IPS-11a (cell line): ENCODE results near the gene NOTCH1.

Experiments
- H3K4me3 ChIP-seq: one replicate; pipeline ENCODE4 v1.5.1; 2013; ENCODE audit warnings: low read depth, low read length, control low read depth

The NOTCH1 gene

DNA sequence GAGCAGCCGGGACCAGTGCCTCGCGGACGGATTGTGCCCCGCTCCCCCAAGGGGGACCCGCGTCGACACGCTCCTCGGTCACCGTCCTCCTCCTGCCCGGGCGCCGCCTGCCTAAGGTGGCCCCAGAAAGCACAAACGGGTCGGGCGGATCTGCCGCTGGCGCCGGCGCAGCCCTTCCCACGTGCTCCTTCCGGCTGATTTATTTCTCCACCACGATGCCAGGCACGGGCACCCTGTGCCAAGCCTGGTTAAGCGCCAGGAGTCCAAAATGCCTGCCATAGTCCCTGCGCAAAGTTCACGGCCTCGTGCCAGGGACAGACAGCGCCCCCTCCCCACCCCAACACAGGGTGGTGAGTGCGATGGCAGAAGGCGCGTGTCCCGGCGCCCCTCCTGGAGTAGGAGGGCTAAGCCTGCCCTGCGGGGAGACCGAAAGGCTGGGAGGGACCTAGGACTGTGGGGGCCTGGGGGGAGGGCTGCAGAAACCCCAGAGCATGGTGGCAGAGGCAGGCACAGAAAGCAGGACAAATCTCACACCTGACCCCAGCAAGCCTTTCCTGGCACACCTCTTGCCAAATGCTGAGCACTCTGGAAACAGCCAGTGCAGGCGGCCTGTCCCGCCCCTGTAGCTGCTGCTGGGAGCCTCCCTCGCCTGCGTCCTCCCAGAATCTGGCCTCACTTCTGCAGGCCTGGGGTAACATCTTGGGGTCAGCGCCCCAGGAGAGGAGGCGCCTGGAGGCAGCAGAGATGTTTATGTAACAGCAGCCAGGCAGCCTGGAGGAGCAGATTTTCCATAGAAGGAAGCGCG lies 1.1 kb upstream of the NOTCH1 start:
- peak overlapping the region; percentile 30 for H3K4me3 ChIP-seq

DNA sequence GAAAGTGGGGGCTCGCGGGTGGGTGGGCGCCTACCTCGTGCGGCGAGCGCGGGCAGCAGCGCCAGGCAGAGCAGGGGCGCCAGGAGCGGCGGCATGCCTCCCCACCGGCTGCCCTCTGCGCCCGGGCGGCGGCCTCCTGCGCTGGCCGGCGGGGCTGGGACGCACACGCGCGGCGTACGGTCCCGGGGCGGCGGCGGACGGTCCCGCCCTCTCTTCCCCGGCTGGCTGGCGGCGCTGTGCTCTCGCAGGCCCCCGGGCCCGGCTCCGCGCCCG lies 220 bp downstream of the NOTCH1 start:
- H3K4me3 ChIP-seq: peak overlapping the region; percentile 73

DNA sequence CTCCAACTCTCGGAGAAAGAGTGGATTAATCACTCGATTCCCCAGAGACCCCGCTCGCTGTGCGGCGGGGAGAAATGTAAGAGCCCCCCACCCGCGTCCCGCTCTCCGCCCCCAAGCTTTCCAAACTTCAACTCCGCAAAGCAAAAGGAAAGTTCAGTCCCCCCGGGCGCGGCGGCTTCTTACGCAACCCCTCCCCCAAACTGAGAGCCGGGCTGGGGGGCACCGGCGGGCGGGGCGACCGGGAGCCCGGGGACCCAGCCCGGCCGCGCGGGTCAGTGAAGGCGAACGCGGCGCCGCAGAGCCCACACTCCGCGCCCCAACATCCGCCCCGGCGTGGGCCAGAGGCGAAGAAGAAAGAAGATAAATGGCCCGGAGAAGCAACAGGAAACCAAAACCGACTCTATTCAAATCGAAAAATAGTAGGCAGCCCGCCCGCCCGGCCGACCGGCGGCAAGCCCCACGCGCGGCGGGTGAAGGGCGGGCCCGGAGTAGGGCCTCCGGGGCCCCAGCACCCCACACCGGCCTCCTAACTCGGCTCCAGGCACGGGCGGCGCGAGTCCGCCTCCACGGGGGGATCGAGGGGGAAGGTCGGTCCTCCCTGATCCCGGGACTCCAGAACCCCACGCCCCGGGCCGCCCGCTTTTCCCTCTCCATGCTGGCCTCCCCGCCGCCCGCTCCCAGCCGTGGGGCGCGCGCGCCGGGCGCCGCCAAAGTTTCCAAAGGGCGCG lies 720 bp downstream of the NOTCH1 start:
- peak overlapping the region; percentile 73 for H3K4me3 ChIP-seq

DNA sequence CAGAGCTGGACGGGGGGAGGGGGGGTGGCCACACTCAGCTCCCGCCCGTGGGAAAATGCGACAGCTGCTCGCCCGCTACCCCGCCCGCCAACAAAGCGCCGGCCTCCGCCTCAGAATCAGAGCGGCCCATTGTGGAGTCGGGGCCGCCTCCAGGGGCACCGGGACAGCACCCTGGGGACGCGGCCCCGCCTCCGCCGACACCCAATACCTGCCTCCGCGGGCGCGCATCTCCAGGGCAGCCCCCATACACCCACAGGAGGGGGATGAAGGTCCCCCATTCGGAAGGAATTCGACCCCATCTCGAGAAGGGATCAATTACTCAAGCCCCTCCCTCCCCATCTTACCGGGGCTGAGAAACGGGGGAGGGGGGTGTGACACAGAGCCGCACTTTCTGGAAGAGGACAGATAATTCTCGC lies 1.3 kb downstream of the NOTCH1 start:
- peak overlapping the region; percentile 73 for H3K4me3 ChIP-seq

DNA sequence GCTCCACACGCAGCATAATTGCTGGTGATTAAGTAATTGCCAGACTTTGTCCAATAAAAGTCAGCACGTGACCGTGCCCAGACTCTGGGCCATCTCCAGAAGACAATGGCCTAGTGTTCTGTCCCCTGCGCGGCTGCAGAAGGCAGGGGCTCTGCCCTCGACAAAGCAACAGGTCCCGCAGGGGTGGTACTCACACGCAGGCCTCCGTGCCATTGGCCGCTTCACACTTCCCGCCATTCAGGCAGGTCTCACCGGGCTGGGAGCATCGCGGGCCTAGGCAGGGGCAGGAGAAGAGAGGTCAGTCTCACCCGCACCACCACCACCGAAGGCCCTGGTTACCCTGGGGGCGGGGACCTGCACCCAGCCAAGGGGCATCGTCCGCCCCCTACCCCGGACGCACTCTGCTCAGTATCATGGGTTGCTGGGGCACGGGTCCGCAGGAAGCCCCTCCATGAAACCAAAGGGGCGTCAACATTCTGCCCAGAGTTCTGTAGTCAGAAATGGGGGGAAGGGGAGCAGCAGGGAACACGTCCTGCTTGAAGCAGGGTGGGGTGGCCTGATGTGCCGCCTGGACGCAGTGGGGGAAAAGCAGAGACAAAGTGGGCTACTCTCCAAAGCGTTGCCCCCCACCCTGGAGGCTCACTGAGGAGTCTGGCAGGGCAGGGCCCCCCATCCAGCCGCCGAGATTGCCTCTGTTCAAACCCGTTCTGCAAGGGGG lies 1.9 kb downstream of the NOTCH1 start:
- peak overlapping the region; percentile 73 for H3K4me3 ChIP-seq

DNA sequence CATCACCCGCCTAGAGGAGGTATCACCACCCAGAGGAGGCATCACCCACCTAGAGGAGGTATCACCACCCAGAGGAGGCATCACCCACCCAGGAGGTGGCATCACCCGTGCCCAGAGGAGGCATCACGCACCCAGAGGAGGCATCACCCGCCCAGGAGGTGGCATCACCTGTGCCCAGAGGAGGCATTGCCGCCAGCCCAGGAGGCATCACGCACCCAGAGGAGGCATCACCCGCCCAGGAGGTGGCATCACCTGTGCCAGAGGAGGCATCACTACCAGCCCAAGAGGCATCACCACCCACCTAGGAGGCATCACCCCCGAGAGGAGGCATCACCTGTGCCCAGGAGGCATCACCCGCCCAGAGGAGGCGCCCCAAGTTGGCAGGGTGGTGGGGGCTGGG lies 2.6 kb downstream of the NOTCH1 start:
- H3K4me3 ChIP-seq: no peak overlapping the region

DNA sequence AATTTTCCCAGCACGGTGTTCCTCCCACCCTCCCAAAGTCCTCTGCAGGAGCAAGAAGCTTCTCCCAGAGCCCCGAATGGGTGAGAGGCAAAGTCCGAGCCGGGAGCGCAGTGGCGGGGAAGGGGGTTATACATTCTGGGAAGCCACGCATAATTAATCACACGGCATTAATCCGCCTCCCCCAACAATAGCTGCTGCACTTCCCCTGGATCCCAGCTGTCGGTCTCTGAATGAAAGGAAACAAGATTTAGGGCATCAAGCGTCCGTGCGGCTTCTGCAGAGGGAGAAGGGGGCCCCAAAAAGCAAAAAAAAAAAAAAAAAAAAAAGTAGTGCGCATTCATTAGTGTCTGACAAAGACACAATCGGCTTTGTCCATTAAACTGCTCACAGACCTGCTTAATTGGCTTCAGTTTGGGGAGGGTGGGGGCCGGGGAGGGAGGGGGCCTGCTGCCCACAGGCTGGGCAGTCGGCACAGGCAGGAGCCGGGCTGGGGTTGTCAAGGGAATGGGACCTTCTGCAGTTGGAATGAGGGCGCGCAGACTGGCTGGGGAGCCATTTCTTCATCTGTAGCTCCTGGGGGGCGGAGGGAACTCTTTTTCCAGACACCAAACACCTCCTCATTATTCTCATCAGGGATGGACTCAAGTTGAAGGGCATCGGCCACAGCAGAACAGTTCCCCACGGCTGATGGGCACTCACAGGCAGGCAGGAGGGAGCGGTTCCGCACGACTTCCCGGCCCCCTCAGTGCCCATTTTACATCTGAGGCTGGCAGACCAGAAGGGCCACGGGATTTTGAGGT lies 3.4 kb downstream of the NOTCH1 start:
- no peak overlapping the region for H3K4me3 ChIP-seq

DNA sequence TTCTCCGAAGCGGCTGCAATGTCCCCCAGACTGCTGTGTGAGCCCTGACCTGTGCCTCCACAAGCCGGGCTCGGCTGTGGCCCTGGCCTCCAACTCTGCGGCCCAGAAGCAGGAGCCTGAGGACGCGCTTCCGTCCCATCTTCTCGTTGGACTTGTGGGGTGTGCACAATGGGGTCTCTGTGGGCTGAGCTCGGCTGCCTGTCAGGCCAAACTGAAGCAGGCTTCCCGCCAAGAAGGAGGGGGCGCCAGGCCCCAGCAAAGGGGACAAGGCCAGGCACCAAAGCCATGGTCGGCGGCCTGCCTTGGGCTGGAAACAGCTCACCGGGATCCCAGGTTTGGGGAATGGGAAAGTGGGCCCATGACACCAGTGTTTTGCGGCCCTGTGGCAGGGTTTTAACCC lies 4.1 kb downstream of the NOTCH1 start:
- H3K4me3 ChIP-seq: no peak overlapping the region

DNA sequence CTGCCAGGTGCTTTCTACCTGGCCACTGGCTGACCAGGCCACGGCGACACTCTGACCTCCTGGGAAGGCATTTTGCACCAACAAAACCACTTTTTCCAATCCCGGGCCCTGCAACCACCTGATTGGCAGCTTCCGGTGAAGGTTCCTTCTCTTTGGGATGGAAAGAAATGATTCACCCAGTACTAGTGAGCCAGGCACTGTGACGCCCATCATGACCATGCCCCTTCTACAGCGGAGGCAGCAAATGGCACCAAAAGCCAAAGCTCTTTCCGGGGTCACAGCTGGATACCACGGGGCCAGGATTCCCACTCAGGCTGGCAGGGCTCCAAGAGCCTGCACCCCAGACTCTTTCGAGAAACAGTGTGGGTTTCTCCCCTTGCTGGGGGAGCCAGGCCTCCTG lies 4.7 kb downstream of the NOTCH1 start:
- no peak overlapping the region for H3K4me3 ChIP-seq

DNA sequence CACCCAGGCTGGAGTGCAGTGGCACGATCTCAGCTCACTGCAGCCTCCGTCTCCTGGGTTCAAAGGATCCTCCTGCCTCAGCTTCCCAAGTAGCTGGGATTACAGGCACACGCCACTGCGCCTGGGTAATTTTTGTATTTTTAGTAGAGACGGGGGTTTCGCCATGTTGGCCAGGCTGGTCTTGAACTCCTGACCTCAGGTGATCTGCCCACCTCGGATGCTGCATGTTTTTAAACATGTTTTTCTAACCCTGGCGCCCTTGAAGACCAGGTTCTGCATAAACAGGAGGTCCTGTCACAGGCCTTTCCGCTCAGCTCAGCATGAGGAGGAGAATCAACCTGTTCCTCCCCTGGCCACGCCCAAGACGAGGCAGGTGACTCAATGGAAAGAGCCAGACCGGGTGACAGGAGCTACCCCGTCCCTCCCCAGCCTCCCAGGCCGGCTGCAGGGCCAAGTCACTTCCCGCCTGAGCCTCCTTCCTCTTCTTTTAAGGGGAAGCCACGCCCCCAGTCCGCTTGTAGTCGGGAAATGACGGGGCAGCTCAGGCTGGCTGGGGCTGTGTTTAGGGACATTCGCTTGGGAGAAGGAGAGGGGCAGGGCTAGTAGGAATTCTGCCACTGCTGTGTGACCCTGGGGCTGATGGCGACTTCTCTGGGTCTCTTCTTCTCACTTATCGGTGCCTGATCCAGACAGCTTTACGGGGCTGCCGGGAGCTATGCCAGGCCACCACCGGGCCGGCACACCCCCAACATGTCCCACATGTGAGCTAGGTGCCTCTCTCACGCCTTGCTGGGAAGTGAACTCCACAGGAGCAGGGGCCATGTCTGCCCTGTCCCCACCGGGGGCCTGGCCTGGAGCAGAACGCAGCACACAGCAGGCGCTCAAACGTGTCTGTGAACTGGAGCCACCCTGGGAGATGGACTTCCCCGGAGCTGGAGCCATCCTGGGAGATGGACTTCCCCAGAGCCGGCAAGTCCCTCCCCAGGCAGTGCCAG lies 6.1 kb downstream of the NOTCH1 start:
- no peak overlapping the region for H3K4me3 ChIP-seq

DNA sequence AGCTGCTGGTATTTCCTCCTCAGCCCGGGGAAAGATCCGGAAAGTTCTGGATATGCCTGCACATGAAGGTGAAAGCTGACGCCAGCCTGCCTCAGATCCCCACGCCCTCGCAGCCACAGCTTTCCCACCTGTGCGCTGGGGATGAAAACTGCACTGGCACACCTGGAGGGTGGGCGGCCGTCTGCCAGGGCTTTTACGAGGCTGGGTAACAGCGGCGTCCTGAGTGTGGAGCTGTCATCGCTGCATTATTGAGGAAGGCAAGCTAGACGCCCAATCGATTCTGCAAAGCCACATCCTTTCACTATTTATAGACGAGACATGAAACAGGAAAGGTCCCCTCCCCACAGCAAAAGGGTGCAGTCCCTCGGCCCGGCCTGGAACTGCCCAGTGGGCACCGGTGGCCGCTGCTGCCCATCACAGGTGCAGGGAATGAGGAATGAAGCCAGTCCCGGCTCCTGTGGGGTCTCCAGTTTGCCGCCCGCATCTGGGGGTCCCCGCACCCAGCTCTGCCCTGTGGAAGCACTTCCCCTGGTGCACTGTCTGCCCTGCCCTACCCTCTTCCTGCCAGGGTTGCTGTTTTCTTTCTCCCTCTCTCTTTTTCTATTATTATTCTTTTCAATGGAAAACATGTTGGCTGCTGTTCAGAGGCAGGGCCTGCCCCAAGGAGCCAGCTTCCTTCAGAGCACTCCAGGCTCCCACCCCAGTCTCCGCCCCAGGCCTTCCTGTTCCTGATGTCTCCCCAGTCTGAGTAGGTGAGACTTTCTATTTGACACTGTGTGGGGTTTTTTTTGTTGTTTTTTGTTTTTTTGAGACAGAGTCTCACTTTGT lies 7.0 kb downstream of the NOTCH1 start:
- H3K4me3 ChIP-seq: no peak overlapping the region

DNA sequence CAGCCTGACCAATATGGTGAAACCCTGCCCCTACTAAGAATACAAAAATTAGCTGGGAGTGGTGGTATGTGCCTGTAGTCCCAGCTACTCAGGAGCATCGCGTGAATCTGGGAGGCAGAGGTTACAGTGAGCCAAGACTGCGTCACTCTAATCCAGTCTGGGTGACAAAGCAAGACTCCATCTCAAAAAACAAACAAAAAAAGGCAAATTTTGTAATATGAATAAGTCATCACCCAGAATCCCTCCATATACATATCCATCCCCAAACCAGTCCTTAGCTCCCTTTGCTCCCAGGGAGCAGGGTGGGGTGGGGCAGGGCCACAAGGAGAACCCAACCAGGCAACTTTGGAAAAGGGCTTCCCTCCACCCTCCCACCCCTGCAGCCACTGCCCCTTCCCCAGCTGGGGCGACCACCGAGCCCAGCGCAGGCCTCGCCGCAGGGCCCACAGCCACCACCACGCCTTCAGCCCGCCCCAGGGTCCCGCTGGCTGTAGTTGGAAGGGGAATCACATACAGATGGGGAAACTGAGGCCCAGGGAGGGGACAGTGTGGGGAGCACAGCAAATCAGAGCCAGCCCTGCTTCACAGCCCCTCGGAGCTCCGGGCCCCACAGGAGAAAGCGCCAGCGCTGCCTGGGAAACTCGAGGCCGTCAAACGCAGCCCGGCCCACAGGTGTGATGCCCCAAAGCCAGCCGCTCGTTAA lies 7.8 kb downstream of the NOTCH1 start:
- no peak overlapping the region for H3K4me3 ChIP-seq

DNA sequence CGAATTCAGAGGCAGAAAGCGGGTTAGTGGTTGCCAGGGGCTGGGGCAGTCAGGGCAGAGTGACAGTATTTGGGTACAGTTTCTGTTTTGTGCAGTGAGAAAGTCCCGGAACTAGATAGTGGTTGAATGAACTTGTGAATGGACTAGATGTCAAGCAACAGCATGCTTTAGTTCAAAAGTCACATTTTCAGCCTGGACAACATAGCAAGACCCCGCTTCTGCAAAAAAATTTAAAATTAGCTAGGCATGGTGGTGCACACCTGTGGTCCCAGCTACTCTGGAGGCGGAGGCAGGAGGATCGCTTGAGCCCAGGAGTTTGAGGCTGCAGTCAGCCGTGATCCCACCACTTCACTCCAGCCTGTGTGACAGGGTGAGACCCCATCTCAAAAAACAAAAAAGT lies 8.4 kb downstream of the NOTCH1 start:
- H3K4me3 ChIP-seq: no peak overlapping the region

DNA sequence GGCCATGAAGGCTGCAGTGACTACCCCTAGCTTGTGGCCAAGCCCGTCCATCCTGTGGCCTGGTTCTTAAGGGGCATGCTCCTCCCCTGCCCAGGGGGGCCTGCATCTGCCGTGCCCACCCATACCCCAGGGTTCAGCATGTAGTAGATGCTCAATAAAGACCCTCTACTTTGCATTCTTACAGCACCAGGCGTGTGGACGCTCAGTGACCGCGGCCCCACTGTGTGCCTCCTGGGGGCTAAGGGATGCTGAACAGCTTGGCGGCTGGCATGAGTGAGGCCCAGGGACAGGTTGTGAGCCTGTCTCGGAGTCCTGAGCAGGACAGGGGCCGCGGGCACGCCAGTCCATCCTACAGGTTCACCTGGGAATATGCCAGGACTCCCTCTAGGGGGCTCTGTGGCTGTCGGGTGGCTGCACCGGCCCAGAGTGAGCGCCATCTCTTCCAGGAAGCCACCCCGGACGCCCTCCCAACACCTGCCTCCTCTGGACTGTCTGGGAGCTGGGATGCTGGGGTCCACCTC lies 9.1 kb downstream of the NOTCH1 start:
- H3K4me3 ChIP-seq: no peak overlapping the region

DNA sequence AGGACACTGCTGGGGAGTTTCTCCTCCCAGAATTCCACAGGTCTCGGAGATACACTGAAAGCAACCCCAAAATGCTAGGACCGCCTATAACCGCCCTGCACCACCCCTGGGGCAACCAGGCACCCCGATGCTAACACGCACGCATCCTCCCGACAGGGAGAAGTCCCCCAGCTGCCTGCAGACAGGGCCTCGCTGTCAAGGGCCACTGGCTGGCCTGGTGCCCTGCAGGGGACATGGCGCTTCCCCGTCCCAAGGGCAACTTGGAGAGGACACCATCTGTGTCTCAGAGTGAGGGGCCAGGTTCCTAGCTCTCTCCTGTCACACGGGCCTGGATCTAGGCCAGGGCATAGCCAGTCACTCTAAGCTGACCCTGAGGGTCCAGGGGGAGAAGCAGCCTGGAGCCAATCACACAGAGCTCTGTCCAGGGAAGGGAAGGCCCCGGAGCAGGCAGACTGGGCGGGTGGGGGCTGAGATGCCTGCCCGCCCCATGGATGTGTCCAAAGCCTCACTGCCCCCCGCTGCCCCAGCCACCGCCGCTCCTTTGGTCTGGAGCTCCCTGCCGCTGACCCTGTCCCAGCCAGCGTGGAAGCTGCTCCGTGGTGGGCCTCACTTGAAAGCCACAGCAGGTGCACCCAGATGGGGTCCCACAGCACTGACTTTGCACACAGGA lies 9.7 kb downstream of the NOTCH1 start:
- H3K4me3 ChIP-seq: no peak overlapping the region

DNA sequence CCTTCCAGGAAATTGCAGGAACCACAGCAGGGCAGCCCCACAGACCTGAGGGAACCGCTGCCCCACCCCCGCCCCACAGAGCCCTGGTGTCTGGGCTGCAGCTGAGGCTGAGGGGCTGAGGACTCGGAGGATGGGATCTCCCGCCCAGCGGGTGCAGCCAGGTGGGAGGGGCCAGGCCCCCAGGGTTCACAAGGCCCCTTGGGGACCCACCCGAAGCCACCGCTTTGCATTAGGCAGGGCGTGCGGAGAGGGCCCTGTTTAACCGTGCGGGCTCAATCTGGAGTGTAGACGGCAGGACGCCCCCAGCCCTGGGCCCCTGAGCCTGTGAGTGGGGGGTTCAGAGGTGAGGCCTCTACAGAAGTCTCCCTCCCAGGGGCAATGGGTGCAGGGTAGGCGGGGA lies 10.8 kb downstream of the NOTCH1 start:
- H3K4me3 ChIP-seq: no peak overlapping the region

DNA sequence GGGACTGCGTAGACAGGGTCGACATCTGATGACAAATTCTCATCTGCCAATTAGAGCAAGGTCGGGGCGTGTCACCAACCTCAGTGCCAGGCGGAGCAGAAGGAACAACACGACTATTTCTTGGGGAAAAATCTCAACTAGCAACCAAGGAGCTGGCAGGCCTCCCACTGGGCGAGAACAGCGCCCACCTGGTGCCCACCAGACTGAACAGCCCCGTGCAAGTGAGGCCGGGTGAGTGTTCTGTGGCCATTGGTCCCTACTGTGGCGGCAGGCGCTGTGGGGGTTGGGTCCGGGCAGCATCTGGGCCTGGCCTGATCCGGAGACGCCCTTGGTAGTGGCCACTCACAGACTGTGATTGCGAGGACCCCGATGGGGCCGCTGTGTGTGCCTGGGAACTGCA lies 11.5 kb downstream of the NOTCH1 start:
- no peak overlapping the region for H3K4me3 ChIP-seq

DNA sequence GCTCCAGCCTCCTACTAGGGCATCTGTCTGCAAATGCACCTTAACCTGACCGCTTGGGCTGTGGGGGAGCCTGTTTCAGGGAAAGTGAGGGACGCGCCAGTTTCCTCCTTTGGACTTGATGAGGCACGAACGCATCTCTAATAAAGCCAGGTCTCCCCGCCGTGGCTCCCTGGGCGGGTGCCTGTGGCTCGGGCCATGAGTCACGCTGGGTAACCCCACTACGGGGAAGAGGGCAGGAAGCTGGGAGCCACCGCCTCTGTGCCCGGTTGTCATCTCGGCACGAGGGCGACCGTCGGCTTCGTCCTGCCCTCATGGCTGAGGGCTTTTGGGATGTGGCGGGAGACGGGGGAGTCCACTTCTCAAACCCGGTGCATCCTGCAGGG lies 12.1 kb downstream of the NOTCH1 start:
- no peak overlapping the region for H3K4me3 ChIP-seq
